HG03045 (cell line): ENCODE data around the gene LRRC57.
"Not testable (repeated sequence)": the region's sequence is repeated elsewhere in the genome, so short reads cannot be mapped to it uniquely, and the experiment has no call there.

ENCODE experiments used
- ATAC-seq: cut with Tn5 transposase; IDR thresholded peaks from one replicate; pipeline ENCODE4 v1.9.1; 2021; ENCODE audit warnings: mild to moderate bottlenecking, moderate library complexity; ENCODE audit not compliant: unreplicated experiment

Gene LRRC57

GRCh38 chr15:42548249-42549031 lies at the start of gene LRRC57, which contains the start of gene HAUS2:
TSS of gene LRRC57 (minus strand) at chr15:42548793. CDS start at chr15:42548434, 359 bp downstream.
TSS of gene HAUS2 (plus strand) at chr15:42548838. CDS start at chr15:42548873, 35 bp downstream.
- ATAC-seq: peak; percentile 70

DNA sequence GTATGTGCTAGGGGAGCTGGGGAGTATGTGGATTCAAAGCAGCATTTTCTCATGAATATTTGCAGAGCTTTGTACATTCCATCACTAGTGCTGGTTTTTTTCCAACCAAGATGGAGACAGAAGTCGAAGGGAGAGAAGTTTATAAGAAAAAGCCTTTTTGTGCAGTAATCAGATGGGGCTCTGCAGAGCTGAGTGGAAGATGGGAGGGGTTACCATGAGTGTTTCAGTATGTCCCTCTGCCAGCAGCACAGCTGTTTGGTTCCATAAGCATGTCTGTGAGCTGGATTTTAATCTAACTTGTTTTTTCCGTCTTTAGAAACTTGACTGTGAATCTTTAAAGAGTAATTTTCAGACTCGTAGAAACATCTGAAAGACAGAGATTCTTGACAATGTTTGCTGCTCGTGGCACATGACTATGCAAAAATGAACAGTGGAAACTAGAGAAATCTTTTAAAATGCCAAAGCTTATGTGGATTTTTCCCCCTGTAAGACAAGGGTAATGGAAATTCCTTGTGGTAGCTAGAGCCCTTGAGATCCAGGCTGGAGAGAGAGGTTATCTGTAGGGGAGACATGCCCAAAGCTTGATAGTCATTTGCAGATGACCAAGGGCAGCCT lies 47.1 kb upstream of the LRRC57 start:
- no peak for ATAC-seq

DNA sequence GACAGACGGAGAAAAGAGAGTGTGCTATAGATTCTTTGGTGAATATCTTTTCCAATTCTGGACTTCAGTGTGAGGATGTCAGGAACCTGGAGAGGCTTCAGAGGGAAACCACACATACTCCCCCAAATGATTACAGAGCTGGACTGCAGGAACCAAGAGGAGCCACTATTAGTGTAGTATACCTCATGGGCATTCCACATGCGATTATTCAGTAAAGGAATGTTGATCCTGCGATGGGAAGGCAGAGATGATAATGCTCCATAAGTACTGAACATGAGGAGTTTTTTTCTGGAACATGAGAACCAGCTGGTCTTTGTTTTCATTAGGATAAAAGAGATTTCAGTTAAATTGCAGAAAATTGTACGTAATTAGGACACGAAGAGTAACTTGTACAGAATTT lies 45.5 kb upstream of the LRRC57 start:
- no peak for ATAC-seq

DNA sequence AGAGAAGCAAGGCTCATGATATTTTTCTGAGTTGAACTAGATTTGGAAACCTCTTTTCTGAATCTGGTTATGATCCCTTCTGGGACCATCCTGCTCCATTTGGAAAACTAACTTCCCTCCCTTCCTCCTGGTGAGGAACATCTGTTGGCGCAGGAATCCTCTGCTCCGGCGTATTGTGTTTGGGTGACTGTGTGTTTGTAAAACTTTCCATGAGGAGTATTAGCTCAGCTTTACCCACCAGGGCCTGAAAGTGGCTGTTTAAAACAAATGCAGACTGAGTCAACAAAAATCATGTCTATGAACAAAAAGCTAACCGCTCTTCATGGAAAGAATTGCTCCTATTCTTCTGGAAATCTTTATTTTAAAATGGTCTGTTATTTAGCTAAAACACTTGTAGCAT lies 44.5 kb upstream of the LRRC57 start:
- no peak for ATAC-seq

GRCh38 chr15:42592716-42593115 lies 44.1 kb upstream of the LRRC57 start:
- ATAC-seq: no peak

DNA sequence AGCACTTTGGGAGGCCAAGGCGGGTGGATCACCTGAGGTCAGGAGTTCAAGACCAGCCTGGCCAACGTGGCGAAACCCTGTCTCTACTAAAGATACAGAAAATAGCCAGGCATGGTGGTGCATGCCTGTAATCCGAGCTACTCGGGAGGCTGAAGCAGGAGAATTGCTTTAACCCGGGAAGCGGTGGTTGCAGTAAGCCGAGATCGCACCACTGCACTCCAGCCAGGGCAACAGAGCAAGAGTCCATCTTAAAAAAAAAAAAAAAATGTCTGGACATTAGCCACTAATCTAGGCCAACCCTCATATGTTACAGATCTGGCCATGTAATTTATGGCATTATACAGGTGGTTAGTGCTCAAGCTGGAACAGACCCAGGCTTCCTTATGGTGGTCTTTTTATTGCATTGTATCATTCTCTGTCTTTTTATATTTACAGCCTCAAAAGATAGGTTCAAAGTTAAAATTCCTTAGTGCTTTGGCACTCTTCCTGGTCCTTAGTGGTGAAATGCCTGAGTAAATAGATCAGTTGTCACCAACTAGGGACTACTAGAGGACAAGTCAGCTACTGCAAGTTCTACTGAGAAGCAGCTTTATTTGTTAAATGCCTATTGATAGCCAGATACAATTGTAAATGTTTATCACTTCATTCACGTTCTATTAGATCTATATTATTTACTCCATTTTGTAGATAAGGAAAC lies 42.8 kb upstream of the LRRC57 start:
- no peak for ATAC-seq

GRCh38 chr15:42590619-42591237 lies 42.1 kb upstream of the LRRC57 start:
- ATAC-seq: no peak

DNA sequence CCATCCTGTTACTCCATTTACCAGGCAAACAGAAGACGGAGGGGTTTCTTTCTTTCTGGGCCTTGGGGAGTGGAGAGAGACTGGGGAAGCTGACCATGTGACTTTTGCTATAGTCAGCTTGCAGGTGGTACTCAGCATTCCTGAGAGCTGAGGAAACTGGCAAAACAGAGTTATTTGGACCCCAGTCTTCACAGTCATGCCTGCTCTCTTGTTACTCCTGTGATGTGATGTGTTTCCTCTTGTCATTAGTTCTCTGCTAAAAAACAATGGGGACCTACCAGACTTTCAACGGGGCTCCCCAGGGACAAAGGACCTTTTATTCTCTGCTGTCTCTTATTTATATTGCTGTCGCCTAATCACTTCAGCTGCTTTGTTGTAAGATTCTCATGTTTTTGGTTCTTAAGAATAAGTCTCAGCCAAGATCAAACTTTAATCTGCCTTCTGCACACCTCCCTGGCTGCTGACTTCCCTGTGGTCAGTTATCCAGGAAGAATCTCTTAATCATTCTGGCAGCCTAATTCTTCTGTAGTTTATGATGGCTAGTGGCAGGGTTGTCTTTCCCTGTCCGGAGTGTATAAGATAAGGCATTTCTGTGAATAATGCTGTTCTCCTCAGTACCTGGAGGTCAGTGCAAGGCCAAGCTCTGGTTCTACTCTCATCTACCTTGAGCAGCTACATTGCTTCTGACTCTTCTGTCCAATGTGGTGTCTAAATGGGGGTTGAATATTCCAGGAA lies 35.6 kb upstream of the LRRC57 start:
- ATAC-seq: no peak

GRCh38 chr15:42582569-42583375 lies 34.2 kb upstream of the LRRC57 start:
- no peak for ATAC-seq

- peak; percentile 81 for ATAC-seq
Observed at GRCh38 chr15:42581272-42581730, 32.7 kb upstream of the LRRC57 start.

- no peak for ATAC-seq
Observed at GRCh38 chr15:42578984-42579537, 30.5 kb upstream of the LRRC57 start.

DNA sequence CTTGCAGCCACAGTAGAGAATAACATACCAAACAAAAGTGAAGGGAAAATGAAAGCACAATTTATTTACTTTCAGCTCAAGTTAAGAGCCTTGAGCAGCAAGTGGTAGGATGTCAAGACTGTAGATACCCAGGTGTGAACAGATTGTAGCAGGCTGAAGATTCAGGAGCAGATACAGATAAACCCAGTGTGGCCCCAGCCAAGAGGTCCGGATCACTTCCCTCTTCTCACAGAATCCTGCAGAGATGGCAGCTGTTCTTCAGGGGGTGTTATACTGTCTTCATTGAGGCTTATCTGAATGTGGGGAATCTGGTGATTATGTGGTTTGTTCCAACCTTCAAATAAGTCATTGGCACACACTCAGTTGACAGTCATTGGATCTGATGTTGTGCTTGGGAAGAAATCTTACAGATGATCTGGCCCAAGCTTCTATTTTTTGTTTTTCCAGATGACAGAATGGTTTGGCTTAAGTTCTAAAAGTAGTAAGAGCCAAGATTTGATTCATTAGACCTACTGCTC lies 29.0 kb upstream of the LRRC57 start:
- no peak for ATAC-seq

DNA sequence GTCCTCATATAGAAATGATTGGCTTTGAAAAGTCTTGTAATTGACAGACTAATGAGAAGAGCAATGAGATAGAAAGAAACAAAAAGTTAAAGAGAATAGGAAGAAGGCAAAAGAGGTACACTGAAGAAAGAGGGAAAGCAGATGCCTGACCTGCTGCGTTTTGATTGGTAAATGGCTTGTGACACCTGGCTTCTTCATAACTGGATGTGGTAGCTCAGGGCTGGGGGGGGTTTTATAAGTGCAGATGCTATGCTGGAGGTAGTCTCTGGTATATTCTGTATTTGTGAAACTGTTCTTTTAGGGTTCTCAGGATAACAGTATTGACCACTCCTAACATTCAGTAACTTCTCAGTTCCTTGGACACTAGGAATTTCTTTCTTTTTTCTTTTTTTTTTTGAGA lies 28.2 kb upstream of the LRRC57 start:
- ATAC-seq: no peak

- ATAC-seq: no peak
Observed at GRCh38 chr15:42576040-42576594, 27.5 kb upstream of the LRRC57 start.

DNA sequence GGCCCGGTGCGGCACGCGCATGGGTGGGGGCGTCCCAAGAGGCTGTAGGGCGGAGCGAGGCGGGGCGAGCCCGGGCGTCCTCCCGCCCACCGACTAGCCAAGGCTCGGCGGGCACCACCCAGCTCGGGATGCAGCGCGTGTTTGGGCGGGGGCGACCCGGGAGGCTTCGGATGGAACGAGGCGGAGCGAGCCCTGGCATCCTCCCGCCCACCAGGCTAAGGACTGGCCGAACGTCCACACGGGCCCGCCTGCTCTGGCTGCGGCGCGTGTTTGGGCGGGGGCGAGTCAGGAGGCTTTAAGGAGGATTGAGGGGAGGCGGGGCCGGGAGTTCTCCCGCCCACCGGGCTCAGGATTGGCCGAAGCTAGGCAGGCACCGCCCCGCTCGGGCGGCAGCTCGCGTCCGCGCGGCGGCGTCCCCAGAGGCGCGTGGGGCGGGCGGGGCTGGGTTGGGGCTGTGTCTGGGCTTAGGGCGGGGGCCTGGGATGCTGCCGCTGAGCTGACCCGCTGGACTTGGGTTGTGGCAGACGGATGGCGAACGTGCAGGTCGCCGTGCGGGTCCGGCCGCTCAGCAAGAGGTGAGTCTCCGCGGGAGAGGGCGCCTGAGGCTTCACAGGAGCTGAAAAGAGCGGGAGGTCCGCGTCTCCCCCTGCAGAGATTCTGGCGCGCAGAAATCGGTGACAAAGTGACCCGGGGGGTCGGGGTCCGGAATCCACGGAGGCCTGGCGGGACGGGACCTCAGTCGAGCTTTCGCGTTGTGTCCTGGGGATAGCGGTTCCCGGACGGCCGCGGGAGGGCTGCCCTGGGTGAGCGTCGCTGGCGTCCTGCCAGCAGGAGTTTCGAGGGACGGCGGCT lies 26.8 kb upstream of the LRRC57 start, which contains the start of gene STARD9:
Gene STARD9 (plus strand): TSS at position 419 of the 852 bp plus-strand sequence. CDS start 110 bp downstream, at position 529.
- ATAC-seq: peak; percentile 90

DNA sequence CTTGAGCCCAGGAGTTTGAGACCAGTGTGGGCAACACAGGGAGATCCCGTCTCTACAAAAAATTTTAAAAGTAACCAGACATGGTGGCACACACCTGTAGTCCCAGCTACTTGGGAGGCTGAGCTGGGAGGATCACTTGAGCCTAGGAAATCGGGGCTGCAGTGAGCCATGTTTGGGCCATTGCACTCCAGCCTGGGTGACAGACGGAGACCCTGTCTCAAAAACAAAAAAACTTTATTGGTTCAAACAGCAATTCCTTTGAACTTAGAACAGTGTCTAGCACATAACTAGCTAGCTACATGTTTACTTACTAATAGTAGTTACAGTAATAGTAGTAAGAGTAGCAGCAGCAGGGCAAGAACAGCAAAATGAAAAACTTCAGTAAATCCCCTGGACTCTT lies 10.1 kb upstream of the LRRC57 start:
- no peak for ATAC-seq

- ATAC-seq: not testable (repeated sequence)
Observed at GRCh38 chr15:42556550-42557207, 8.1 kb upstream of the LRRC57 start.
